SU-DHL-6 (cell line): ENCODE measurements around the gene ANKRD13B.
A peak's percentile ranks its signal among the peaks of the same experiment; 100 is the strongest.

Source experiments
- H2AFZ ChIP-seq: fragments of 200-600 bp; sonication (generic); 2 replicates; pipeline ENCODE4 v1.6.1; 2014; ENCODE audit warnings: low read depth, mild to moderate bottlenecking, moderate library complexity, mixed read lengths, antibody characterized with exemption, low read length; ENCODE audit not compliant: severe bottlenecking
- H3F3A ChIP-seq: fragments of 200-600 bp; shearing (Covaris generic); 2 replicates; pipeline ENCODE4 v1.6.0; 2016; ENCODE audit warnings: antibody characterized with exemption, mild to moderate bottlenecking; ENCODE audit not compliant: insufficient read depth
- H3K27ac ChIP-seq: fragments of 200-600 bp; sonication (generic); 2 replicates; pipeline ENCODE4 v1.5.1; 2016; ENCODE audit warnings: low read depth, mild to moderate bottlenecking, low read length, moderate library complexity, mixed read lengths
- H3K27me3 ChIP-seq: fragments of 200-600 bp; sonication (generic), shearing (Covaris generic); 2 replicates; pipeline ENCODE4 v1.6.0; 2014; ENCODE audit warnings: mild to moderate bottlenecking, low read length
- H3K36me3 ChIP-seq: fragments of 200-600 bp; sonication (generic); 2 replicates; pipeline ENCODE4 v1.6.1; 2014; ENCODE audit warnings: mild to moderate bottlenecking, low read length, mixed read lengths
- H3K4me2 ChIP-seq: fragments of 300-600, 200-600 bp; shearing (Covaris generic), sonication (generic); 2 replicates; pipeline ENCODE4 v1.6.0; 2014; ENCODE audit warnings: low read length, low read depth, mild to moderate bottlenecking; ENCODE audit not compliant: poor library complexity, severe bottlenecking
- H3K4me3 ChIP-seq: fragments of 200-600 bp; sonication (generic); 2 replicates; pipeline ENCODE4 v1.5.1; 2014; ENCODE audit warnings: antibody characterized with exemption, low read length, mild to moderate bottlenecking, mixed read lengths; ENCODE audit not compliant: insufficient read depth, poor library complexity, severe bottlenecking
- H3K79me2 ChIP-seq: fragments of 200-600 bp; sonication (generic); 2 replicates; pipeline ENCODE4 v1.6.1; 2014; ENCODE audit warnings: mild to moderate bottlenecking, low read length, moderate library complexity; ENCODE audit not compliant: insufficient read depth
- H3K9ac ChIP-seq: fragments of 200-600 bp; sonication (generic); 2 replicates; pipeline ENCODE4 v1.7.0; 2014; ENCODE audit warnings: mild to moderate bottlenecking, low read length
- H3K9me2 ChIP-seq: fragments of 200-600 bp; sonication (generic); replicated peaks from 2 replicates; pipeline ENCODE4 v1.6.1; 2014; ENCODE audit warnings: low read length; ENCODE audit not compliant: insufficient read depth
- H3K9me3 ChIP-seq: fragments of 200-600 bp; sonication (generic); 2 replicates; pipeline ENCODE4 v1.6.1; 2014; ENCODE audit warnings: low read length, mixed read lengths; ENCODE audit not compliant: insufficient read depth
- H4K20me1 ChIP-seq: fragments of 200-600 bp; sonication (generic); 2 replicates; pipeline ENCODE4 v1.6.1; 2014; ENCODE audit warnings: low read depth, mild to moderate bottlenecking, antibody characterized with exemption, low read length, moderate library complexity, mixed read lengths
- EZH2phosphoT487 ChIP-seq: fragments of 200-600 bp; sonication (generic), shearing (Covaris generic); conservative IDR thresholded peaks from 2 replicates; pipeline ENCODE4 v1.6.1; 2018; ENCODE audit warnings: mild to moderate bottlenecking, antibody characterized with exemption, low read length, moderate library complexity, mixed read lengths
- TF ChIP-seq, protein P1 (sequence below): fragments of 200-600 bp; sonication (generic); IDR thresholded peaks from one replicate; pipeline ENCODE4 v1.5.1; 2017; ENCODE audit warnings: antibody characterized with exemption, mild to moderate bottlenecking, low read length, moderate library complexity; ENCODE audit not compliant: insufficient read depth, poor library complexity, severe bottlenecking

The ANKRD13B gene

GRCh38 chr17:29569245-29569950 lies 23.5 kb upstream of the ANKRD13B start:
- H3K4me3 ChIP-seq: peak overlapping the region; percentile 70
- no peak for TF ChIP-seq EZH2phosphoT487
- TF ChIP-seq, protein P1, sequence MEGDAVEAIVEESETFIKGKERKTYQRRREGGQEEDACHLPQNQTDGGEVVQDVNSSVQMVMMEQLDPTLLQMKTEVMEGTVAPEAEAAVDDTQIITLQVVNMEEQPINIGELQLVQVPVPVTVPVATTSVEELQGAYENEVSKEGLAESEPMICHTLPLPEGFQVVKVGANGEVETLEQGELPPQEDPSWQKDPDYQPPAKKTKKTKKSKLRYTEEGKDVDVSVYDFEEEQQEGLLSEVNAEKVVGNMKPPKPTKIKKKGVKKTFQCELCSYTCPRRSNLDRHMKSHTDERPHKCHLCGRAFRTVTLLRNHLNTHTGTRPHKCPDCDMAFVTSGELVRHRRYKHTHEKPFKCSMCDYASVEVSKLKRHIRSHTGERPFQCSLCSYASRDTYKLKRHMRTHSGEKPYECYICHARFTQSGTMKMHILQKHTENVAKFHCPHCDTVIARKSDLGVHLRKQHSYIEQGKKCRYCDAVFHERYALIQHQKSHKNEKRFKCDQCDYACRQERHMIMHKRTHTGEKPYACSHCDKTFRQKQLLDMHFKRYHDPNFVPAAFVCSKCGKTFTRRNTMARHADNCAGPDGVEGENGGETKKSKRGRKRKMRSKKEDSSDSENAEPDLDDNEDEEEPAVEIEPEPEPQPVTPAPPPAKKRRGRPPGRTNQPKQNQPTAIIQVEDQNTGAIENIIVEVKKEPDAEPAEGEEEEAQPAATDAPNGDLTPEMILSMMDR: no peak
- H3K27me3 ChIP-seq: no peaks in the 10 kb centered on the region
- peak overlapping the region; percentile 90 for H3K9ac ChIP-seq
- no peaks in the 10 kb centered on the region for H3K9me3 ChIP-seq
- H3K79me2 ChIP-seq: peaks cover 12% of the 10 kb centered on the region
- no peaks in the 10 kb centered on the region for H3K36me3 ChIP-seq
- H3F3A ChIP-seq: 0 out of 2 replicates have a peak, but pooled peaks cover 4% of the 10 kb centered on the region
- no peak overlapping the region for H2AFZ ChIP-seq
- no peaks in the 10 kb centered on the region for H4K20me1 ChIP-seq
- peak overlapping the region; percentile 75 for H3K4me2 ChIP-seq
- H3K27ac ChIP-seq: no peak overlapping the region
- H3K9me2 ChIP-seq: no peaks in the 10 kb centered on the region

DNA sequence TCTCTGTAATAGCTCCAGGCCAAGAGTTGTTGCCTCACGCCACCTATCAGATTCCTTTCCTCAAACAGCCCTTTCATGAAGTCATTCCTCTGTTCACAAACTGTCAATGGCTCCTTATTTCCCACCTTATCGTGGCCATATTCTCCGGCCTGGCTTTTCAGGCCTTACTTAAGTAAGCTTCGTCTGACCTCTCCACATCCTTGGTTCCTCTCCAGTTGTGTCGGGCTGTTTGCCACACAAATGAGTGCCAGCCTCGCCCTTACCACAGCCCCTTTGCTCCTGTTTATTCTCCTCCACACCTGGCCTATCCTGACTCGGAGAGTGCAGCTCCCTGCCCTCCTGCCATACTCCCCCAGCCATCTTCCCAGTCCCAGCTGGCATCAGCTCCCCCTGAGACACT lies 22.4 kb upstream of the ANKRD13B start:
- Histone ChIP-seq H3K27me3 (no peaks in the 10 kb centered on the region), H3K9me3 (no peaks in the 10 kb centered on the region), H3K4me2 (no peak overlapping the region), H3K4me3 (no peak overlapping the region), H3K27ac (no peak overlapping the region), H4K20me1 (no peaks in the 10 kb centered on the region), H3K79me2 (peaks cover 3% of the 10 kb centered on the region; the same call in 1 of the 2 replicates), H3K36me3 (no peaks in the 10 kb centered on the region), H3K9ac (no peak overlapping the region), H2AFZ (no peak overlapping the region), H3F3A (0 out of 2 replicates have a peak, but pooled peaks cover 4% of the 10 kb centered on the region), H3K9me2 (no peaks in the 10 kb centered on the region)
- no peak for TF ChIP-seq EZH2phosphoT487
- TF ChIP-seq, protein P1: no peak

- H3K27me3 ChIP-seq: no peaks in the 10 kb centered on the region
- no peak overlapping the region for H2AFZ ChIP-seq
- no peak overlapping the region for H3K4me3 ChIP-seq
- no peaks in the 10 kb centered on the region for H4K20me1 ChIP-seq
- no peaks in the 10 kb centered on the region for H3K9me2 ChIP-seq
- H3K79me2 ChIP-seq: no peaks in the 10 kb centered on the region
- no peak overlapping the region for H3K9ac ChIP-seq
- H3K36me3 ChIP-seq: no peaks in the 10 kb centered on the region
- H3K9me3 ChIP-seq: no peaks in the 10 kb centered on the region
- TF ChIP-seq EZH2phosphoT487: no peak
- TF ChIP-seq, protein P1: no peak
- H3K27ac ChIP-seq: no peak overlapping the region
- H3F3A ChIP-seq: 0 out of 2 replicates have a peak, but pooled peaks cover 4% of the 10 kb centered on the region
- no peak overlapping the region for H3K4me2 ChIP-seq
Measured at GRCh38 chr17:29571486-29571882, 21.4 kb upstream of the ANKRD13B start.
